ENCODE data around the gene TCF4. TPM values are rescaled to one million over a fixed set of nuclear protein-coding genes. Genes with fewer than 3 reads are reported as not detected.

TCF4 gene
- total RNA-seq, 1 experiment from 2014 or later: 93.7 TPM

GRCh38 chr18:55370936-55371335, 217.1 kb downstream of the TCF4 start:
- H3K4me3 Mint-ChIP-seq (ENCODE audit: unreplicated experiment): no peak overlapping the region
- no peaks in the 10 kb centered on the region for H3K36me3 Mint-ChIP-seq (ENCODE audit: insufficient read depth, unreplicated experiment)
- Histone ChIP-seq H3K9me3 (no peaks in the 10 kb centered on the region), H3K36me3 (ENCODE audit: control insufficient read depth, insufficient read depth, low read length) (no peaks in the 10 kb centered on the region), H3K4me3 (ENCODE audit: low read depth, low read length) (no peak overlapping the region), H3K27me3 (replicated peaks; ENCODE audit: control insufficient read depth, insufficient read depth, low read length) (no peaks in the 10 kb centered on the region), H3K4me1 (no peaks in the 10 kb centered on the region)
- no peaks in the 10 kb centered on the region for H3K27me3 Mint-ChIP-seq (ENCODE audit: insufficient read depth, unreplicated experiment)
- H3K4me1 Mint-ChIP-seq (ENCODE audit: low read depth, unreplicated experiment): no peaks in the 10 kb centered on the region
- no peak for DNase-seq
- CTCF ChIA-PET: no interaction called here
- intact Hi-C loops (cut with micrococcal nuclease; ENCODE audit: unreplicated experiment): no loop called here
- no peak for TF ChIP-seq CTCF (IDR thresholded peaks at IDR 0.05; ENCODE audit: insufficient read depth in 1 of 2, low read depth in 1 of 2, low read length in 1 of 2, severe bottlenecking in 1 of 2, unreplicated experiment in 1 of 2)
- H3K9me3 Mint-ChIP-seq (ENCODE audit: unreplicated experiment): no peaks in the 10 kb centered on the region
- no peak overlapping the region for H3K27ac Mint-ChIP-seq (ENCODE audit: unreplicated experiment)
- no TSS peak for BruUV-seq (replicated peaks)
- POLR2A ChIA-PET: no interaction called here

GRCh38 chr18:55369346-55369745, 218.6 kb downstream of the TCF4 start:
- CTCF ChIA-PET: no interaction called here
- Histone ChIP-seq H3K27me3 (replicated peaks; ENCODE audit: control insufficient read depth, insufficient read depth, low read length) (no peaks in the 10 kb centered on the region), H3K4me1 (no peaks in the 10 kb centered on the region), H3K36me3 (ENCODE audit: control insufficient read depth, insufficient read depth, low read length) (no peaks in the 10 kb centered on the region), H3K9me3 (no peaks in the 10 kb centered on the region), H3K4me3 (ENCODE audit: low read depth, low read length) (no peak overlapping the region)
- POLR2A ChIA-PET: no interaction called here
- intact Hi-C loops (cut with micrococcal nuclease; ENCODE audit: unreplicated experiment): no loop called here
- no peak overlapping the region for H3K4me3 Mint-ChIP-seq (ENCODE audit: unreplicated experiment)
- DNase-seq: no peak
- H3K4me1 Mint-ChIP-seq (ENCODE audit: low read depth, unreplicated experiment): no peaks in the 10 kb centered on the region
- H3K27me3 Mint-ChIP-seq (ENCODE audit: insufficient read depth, unreplicated experiment): no peaks in the 10 kb centered on the region
- H3K36me3 Mint-ChIP-seq (ENCODE audit: insufficient read depth, unreplicated experiment): no peaks in the 10 kb centered on the region
- no peak for TF ChIP-seq CTCF (IDR thresholded peaks at IDR 0.05; ENCODE audit: insufficient read depth in 1 of 2, low read depth in 1 of 2, low read length in 1 of 2, severe bottlenecking in 1 of 2, unreplicated experiment in 1 of 2)
- no TSS peak for BruUV-seq (replicated peaks)
- no peaks in the 10 kb centered on the region for H3K9me3 Mint-ChIP-seq (ENCODE audit: unreplicated experiment)
- no peak overlapping the region for H3K27ac Mint-ChIP-seq (ENCODE audit: unreplicated experiment)

- H3K4me3 Mint-ChIP-seq (ENCODE audit: unreplicated experiment): no peak overlapping the region
- POLR2A ChIA-PET: no interaction called here
- H3K4me1 ChIP-seq: no peaks in the 10 kb centered on the region
- H3K4me1 Mint-ChIP-seq (ENCODE audit: low read depth, unreplicated experiment): no peaks in the 10 kb centered on the region
- H3K9me3 Mint-ChIP-seq (ENCODE audit: unreplicated experiment): no peaks in the 10 kb centered on the region
- CTCF ChIA-PET: no interaction called here
- intact Hi-C loops (cut with micrococcal nuclease; ENCODE audit: unreplicated experiment): no loop called here
- no peaks in the 10 kb centered on the region for H3K27me3 ChIP-seq (replicated peaks; ENCODE audit: control insufficient read depth, insufficient read depth, low read length)
- peaks cover 6% of the 10 kb centered on the region for H3K36me3 Mint-ChIP-seq (ENCODE audit: insufficient read depth, unreplicated experiment)
- H3K4me3 ChIP-seq (ENCODE audit: low read depth, low read length): no peak overlapping the region
- DNase-seq: no peak
- no peaks in the 10 kb centered on the region for H3K9me3 ChIP-seq
- no peaks in the 10 kb centered on the region for H3K36me3 ChIP-seq (ENCODE audit: control insufficient read depth, insufficient read depth, low read length)
- no TSS peak for BruUV-seq (replicated peaks)
- H3K27ac Mint-ChIP-seq (ENCODE audit: unreplicated experiment): no peak overlapping the region
- TF ChIP-seq CTCF (IDR thresholded peaks at IDR 0.05; ENCODE audit: insufficient read depth in 1 of 2, low read depth in 1 of 2, low read length in 1 of 2, severe bottlenecking in 1 of 2, unreplicated experiment in 1 of 2): no peak
- H3K27me3 Mint-ChIP-seq (ENCODE audit: insufficient read depth, unreplicated experiment): no peaks in the 10 kb centered on the region
These were observed 222.7 kb downstream of the TCF4 start for GRCh38 chr18:55365342-55365741.

All from Caco-2 (cell line).